Measurements from ENCODE around the gene ISYNA1.

Gene ISYNA1

DNA sequence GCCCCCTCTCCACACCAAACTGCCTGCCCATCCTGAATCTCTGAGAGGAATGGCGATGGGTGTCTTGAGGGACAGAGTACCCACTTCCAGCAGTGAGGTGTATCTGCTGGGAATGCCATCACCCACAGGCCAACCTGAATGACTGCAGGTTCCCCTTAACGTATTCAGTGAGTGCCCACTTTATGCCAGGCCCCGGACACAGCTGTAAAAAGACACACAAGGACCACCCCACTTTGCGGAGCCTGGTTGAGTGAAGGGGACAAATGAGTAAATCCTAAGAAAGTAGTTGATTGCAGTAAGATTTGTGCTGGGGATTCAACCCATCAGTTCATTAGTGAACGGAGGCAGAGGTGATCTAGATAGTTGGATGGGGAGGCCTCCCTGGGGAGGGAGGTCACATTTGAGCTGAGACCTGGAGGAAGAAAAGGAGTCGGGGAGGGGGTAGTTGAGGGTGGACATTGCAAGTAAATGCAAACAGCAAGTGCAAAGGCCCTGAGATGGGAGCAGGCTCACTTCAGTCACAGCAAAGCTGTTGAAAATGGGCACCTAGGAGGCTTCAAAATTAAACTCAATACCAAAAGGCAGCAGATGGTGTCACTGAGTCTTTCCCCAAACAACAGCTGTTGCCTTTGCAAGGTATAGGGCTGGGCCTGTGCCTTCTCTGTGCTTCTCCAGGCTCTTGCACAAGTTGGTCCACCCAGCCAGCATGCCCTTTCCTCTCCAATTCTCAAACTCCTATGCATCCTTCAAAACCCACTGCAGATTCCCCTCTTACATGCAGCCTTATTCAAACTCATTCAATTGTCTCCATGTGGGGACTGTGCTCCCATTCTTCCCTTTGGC is 47.6 kb downstream of the ISYNA1 start:
- DNase-seq = no peak

DNA sequence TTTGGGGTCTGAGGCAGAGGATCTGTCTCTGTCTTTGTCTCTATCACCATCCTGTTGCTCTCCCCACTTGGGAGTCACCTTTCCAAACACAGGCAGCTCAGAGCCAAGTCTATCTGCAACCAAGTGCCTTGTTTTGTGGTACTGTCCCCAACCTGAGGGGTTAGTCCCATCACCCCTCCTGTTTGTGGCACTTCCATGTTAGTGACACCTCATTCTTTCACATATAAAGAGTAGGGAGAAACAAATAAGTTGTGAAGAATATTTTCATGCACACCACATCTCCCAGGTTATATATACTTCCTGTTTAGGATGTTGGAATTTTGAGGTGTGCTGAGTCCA is 48.2 kb downstream of the ISYNA1 start:
- DNase-seq = no peak

DNA sequence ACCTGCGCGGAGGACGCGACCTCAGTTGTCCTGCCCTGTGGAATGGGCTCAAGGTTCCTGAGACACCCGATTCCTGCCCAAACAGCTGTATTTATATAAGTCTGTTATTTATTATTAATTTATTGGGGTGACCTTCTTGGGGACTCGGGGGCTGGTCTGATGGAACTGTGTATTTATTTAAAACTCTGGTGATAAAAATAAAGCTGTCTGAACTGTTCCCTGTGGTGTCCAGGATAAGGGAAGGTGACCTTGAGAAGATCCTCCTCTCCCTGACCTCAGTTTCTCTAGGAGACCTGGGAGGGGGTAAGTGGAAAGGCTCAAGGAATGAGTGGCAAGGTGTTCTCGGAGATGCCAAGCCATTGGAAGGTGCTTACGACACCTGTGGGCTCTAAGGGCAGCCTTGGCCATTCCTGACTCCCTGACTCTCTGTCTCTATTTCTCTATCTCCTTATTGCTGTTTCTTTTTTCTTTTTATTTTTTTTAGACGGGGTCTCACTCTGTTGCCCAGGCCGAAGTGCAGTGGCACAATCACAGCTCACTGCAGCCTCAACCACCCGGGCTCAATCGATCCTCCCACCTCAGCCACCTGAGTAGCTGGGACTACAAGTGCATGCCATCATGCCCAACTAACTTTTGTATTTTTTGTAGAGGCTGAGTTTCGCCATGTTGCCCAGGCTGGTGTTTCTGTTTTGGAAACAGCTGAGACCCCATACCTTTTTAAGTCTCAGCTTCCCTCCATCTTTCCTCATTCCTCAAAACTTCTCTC is 48.8 kb downstream of the ISYNA1 start:
- DNase-seq = no peak

DNA sequence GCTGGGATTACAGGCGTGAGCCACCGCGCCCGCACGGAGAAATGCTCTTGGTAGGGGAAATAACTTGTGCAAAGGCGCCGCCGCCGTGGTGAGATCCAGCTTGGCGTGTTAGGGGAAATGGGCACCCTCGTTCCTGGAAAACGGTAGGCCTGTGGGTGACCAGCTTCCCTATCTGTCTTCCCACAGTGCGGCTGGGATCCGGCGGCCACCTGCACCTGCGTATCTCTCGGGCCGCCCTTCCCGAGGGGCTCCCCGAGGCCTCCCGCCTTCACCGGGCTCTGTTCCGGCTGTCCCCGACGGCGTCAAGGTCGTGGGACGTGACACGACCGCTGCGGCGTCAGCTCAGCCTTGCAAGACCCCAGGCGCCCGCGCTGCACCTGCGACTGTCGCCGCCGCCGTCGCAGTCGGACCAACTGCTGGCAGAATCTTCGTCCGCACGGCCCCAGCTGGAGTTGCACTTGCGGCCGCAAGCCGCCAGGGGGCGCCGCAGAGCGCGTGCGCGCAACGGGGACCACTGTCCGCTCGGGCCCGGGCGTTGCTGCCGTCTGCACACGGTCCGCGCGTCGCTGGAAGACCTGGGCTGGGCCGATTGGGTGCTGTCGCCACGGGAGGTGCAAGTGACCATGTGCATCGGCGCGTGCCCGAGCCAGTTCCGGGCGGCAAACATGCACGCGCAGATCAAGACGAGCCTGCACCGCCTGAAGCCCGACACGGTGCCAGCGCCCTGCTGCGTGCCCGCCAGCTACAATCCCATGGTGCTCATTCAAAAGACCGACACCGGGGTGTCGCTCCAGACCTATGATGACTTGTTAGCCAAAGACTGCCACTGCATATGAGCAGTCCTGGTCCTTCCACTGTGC is 49.6 kb downstream of the ISYNA1 start:
- peak; percentile 69 for DNase-seq

DNA sequence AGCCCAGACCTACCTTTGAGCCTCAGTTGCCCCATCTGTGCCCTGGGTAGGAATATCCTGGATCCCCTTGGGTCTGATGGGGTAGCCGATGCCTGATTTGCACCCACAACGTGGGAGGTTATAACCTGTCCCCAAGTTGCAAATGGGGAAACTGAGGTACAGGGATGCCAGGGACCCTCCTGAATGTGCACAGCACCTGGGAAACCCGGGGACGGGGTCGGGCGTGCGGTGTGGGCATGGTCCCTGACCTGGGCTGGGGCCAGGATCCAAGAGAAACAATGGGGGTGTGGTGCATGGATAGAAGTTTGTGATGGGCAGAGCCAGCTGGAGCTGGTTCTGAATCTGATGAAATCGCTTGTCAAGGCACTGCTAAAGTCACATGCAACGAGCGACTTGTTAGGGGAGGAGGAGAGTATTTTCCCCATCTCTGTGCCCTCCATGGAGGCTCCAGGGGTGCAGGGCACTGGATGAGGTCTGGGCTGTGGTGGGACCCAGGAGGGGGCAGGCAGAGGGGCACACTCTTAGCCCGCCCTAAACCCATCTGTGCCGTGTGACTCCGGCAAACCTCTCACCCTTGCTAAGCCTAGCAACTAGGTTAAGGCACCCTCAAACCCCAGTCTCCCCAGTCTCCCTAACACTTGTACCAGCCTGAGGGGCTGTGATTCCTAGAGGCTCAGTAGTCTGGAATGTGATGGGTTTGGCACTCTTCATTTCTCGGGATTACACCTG is 51.2 kb downstream of the ISYNA1 start:
- DNase-seq = no peak

DNA sequence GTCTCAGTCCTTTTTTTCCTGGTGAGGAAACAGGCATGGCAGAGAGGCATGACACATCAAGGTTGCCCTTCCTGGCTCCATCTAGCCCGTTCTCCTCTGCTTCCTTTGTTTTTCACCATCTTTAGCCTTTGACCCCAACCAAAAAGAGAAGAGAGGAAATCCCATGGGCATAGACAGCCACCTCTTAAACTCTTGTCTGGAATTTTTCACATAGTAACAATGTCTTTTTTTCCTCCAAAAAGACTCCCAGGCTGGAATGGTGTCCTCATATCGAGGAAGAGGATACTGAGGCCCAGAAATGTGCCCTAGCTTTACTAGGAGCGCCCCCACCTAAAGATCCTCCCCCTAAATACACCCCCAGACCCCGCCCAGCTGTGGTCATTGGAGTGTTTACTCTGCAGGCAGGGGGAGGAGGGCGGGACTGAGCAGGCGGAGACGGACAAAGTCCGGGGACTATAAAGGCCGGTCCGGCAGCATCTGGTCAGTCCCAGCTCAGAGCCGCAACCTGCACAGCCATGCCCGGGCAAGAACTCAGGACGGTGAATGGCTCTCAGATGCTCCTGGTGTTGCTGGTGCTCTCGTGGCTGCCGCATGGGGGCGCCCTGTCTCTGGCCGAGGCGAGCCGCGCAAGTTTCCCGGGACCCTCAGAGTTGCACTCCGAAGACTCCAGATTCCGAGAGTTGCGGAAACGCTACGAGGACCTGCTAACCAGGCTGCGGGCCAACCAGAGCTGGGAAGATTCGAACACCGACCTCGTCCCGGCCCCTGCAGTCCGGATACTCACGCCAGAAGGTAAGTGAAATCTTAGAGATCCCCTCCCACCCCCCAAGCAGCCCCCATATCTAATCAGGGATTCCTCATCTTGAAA is 52.0 kb downstream of the ISYNA1 start, which contains the start of gene GDF15:
Gene GDF15 (plus strand): TSS at position 484 of the 868 bp plus-strand sequence. CDS start 32 bp downstream, at position 516.
- DNase-seq = no peak

DNA sequence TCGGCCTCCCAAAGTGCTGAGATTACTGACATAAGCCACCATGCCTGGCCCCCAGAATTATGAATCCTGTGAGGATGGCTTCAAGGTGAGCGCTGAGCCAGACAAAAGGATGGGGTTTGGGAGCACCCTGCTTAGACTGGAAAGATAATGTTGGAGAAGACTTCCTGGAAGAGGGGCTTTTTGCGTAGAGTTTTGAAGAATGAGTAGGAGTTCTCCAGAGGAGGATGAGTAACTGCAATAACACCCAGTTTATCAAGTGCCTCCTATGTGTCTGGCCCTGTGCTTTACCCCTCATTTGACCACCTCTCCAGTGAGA is 52.6 kb downstream of the ISYNA1 start:
- DNase-seq = no peak

DNA sequence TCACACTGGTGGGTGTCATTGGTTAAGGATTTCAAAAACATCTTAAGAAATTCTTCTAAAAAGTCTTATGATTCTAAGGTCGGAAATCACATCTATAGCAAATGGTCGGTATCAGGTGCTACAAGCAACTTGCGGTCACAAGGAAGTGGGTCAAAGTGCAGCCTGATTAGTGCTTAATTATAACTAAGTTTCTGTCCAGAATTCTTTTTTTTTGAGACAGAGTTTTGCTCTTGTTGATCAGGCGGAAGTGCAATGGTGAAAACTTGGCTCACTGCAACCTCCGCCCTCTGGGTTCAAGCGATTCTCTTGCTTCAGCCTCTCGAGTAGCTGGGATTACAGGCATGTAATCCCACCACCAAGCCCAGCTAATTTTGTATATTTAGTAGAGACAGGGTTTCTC is 53.2 kb downstream of the ISYNA1 start:
- no peak for DNase-seq
